ENCODE data around the gene SLC25A12. TPM values are rescaled to one million over a fixed set of nuclear protein-coding genes. Genes with fewer than 3 reads are reported as not detected.

Gene SLC25A12
- total and polyA plus RNA-seq, 2 of the 13 experiments (the other 11 are each of a cell fraction or from before 2014, with no cell fraction given): 8.1 to 15.9 TPM

DNA sequence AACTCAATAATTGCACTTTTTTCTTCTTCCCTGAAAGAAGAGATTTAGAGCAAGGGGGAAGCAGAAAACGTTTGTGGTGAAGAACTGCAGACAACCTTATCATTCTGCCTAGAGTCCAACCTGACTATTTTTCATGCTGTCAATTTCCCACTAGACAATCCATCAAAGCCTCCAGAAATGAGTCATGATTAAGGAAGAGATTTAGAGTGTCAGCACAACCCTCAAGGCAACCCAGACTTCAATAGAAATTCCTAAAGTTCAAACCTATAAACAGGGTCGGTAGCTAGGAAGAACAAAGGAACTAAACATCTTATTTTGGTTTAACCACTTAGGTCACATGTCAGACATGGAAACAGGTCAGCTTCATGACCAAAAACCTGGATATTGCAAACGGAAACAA lies 86.9 kb downstream of the SLC25A12 start:
- peak overlapping the region; percentile 53 for H3K4me2 ChIP-seq (ENCODE audit: low read depth, low read length)
- POLR2A ChIA-PET: interaction anchor here (1.3 to 1.6 kb wide), 2 partner anchors 20 to 36 kb away, joined by 5 read pairs; no protein-coding TSS in a partner anchor
- DNase-seq (ENCODE audit: low spot score) (peak; percentile 52), FAIRE-seq (no peak), ATAC-seq (no peak)
- WGBS (ENCODE audit: low lambda C conversion rate): 10% methylated on average over 3 of the region's 3 CpGs
- H3K27ac ChIP-seq (ENCODE audit: extremely low read length, insufficient read depth, low read length): peak overlapping the region; percentile 72
- H3K4me1 ChIP-seq (ENCODE audit: insufficient read depth, low read length): peaks cover 26% of the 10 kb centered on the region
- H3K9ac ChIP-seq (ENCODE audit: insufficient read depth, low read depth, low read length): peak overlapping the region; percentile 45
- no peaks in the 10 kb centered on the region for H3K27me3 ChIP-seq (ENCODE audit: control insufficient read depth in 1 of 2, insufficient read depth in 2 of 2, low read length in 2 of 2)
- H3K79me2 ChIP-seq (ENCODE audit: insufficient read depth, low read length): no peaks in the 10 kb centered on the region
- intact Hi-C loops (cut with micrococcal nuclease; ENCODE audit: unreplicated experiment) (loop anchor here (5.0 kb wide), 2 partner anchors 80 to 100 kb away; no protein-coding TSS in a partner anchor), in situ Hi-C loops (cut with HindIII; ENCODE audit: extremely low pct_ligation_motif_present, low pct_unique_long_range_greater_than_20kb) (no loop called here)
- no peaks in the 10 kb centered on the region for H4K20me1 ChIP-seq (ENCODE audit: insufficient read depth, low read length)
- no peaks in the 10 kb centered on the region for H3K9me3 ChIP-seq (ENCODE audit: low read length)
- no peak overlapping the region for H2AFZ ChIP-seq (ENCODE audit: low read length)
- H3K4me3 ChIP-seq (replicated peaks in 1 of 3; ENCODE audit: insufficient read depth in 1 of 3, low read depth in 2 of 3, low read length in 3 of 3): no peak overlapping the region
- CTCF ChIA-PET (ENCODE audit: low intra/inter-chr PET ratio, low total read pairs): no interaction called here
- H3K36me3 ChIP-seq (replicated peaks in 1 of 2; ENCODE audit: control insufficient read depth in 1 of 2, insufficient read depth in 2 of 2, low read length in 2 of 2): no peaks in the 10 kb centered on the region
- BruUV-seq (replicated peaks): no TSS peak
- TF ChIP-seq SOX5 (CRISPR knock-in tag; IDR thresholded peaks at IDR 0.05; ENCODE audit: borderline replicate concordance) (peak; percentile 17; the same call in 1 of the 2 replicates), ZNF781 (CRISPR knock-in tag; IDR thresholded peaks at IDR 0.05; ENCODE audit: borderline replicate concordance, not compliant biosample characterization) (no peak), GATAD2A (CRISPR knock-in tag; IDR thresholded peaks at IDR 0.05) (no peak), ISX (CRISPR knock-in tag; conservative IDR thresholded peaks at IDR 0.05) (no peak), ZNF782 (CRISPR knock-in tag; IDR thresholded peaks at IDR 0.05; ENCODE audit: borderline replicate concordance) (no peak), SMYD3 (CRISPR knock-in tag; IDR thresholded peaks at IDR 0.05) (peak; percentile 31; the same call in 1 of the 2 replicates), KAT8 (CRISPR knock-in tag; IDR thresholded peaks at IDR 0.05) (no peak), ARNT2 (CRISPR knock-in tag; IDR thresholded peaks at IDR 0.05; ENCODE audit: low read depth) (no peak), TEAD2 (CRISPR knock-in tag; IDR thresholded peaks at IDR 0.05) (no peak), ZFP36L2 (CRISPR knock-in tag; IDR thresholded peaks at IDR 0.05) (no peak), FOXP1 (IDR thresholded peaks at IDR 0.05) (no peak), FOXP1 (CRISPR knock-in tag; IDR thresholded peaks at IDR 0.05) (peak; percentile 51; the same call in 1 of the 2 replicates), ZNF143 (CRISPR knock-in tag; IDR thresholded peaks at IDR 0.05) (no peak)
- TF ChIP-seq, protein P1, sequence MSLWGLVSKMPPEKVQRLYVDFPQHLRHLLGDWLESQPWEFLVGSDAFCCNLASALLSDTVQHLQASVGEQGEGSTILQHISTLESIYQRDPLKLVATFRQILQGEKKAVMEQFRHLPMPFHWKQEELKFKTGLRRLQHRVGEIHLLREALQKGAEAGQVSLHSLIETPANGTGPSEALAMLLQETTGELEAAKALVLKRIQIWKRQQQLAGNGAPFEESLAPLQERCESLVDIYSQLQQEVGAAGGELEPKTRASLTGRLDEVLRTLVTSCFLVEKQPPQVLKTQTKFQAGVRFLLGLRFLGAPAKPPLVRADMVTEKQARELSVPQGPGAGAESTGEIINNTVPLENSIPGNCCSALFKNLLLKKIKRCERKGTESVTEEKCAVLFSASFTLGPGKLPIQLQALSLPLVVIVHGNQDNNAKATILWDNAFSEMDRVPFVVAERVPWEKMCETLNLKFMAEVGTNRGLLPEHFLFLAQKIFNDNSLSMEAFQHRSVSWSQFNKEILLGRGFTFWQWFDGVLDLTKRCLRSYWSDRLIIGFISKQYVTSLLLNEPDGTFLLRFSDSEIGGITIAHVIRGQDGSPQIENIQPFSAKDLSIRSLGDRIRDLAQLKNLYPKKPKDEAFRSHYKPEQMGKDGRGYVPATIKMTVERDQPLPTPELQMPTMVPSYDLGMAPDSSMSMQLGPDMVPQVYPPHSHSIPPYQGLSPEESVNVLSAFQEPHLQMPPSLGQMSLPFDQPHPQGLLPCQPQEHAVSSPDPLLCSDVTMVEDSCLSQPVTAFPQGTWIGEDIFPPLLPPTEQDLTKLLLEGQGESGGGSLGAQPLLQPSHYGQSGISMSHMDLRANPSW (CRISPR knock-in tag; IDR thresholded peaks at IDR 0.05; ENCODE audit: borderline replicate concordance): no peak
- TF ChIP-seq, protein P2, sequence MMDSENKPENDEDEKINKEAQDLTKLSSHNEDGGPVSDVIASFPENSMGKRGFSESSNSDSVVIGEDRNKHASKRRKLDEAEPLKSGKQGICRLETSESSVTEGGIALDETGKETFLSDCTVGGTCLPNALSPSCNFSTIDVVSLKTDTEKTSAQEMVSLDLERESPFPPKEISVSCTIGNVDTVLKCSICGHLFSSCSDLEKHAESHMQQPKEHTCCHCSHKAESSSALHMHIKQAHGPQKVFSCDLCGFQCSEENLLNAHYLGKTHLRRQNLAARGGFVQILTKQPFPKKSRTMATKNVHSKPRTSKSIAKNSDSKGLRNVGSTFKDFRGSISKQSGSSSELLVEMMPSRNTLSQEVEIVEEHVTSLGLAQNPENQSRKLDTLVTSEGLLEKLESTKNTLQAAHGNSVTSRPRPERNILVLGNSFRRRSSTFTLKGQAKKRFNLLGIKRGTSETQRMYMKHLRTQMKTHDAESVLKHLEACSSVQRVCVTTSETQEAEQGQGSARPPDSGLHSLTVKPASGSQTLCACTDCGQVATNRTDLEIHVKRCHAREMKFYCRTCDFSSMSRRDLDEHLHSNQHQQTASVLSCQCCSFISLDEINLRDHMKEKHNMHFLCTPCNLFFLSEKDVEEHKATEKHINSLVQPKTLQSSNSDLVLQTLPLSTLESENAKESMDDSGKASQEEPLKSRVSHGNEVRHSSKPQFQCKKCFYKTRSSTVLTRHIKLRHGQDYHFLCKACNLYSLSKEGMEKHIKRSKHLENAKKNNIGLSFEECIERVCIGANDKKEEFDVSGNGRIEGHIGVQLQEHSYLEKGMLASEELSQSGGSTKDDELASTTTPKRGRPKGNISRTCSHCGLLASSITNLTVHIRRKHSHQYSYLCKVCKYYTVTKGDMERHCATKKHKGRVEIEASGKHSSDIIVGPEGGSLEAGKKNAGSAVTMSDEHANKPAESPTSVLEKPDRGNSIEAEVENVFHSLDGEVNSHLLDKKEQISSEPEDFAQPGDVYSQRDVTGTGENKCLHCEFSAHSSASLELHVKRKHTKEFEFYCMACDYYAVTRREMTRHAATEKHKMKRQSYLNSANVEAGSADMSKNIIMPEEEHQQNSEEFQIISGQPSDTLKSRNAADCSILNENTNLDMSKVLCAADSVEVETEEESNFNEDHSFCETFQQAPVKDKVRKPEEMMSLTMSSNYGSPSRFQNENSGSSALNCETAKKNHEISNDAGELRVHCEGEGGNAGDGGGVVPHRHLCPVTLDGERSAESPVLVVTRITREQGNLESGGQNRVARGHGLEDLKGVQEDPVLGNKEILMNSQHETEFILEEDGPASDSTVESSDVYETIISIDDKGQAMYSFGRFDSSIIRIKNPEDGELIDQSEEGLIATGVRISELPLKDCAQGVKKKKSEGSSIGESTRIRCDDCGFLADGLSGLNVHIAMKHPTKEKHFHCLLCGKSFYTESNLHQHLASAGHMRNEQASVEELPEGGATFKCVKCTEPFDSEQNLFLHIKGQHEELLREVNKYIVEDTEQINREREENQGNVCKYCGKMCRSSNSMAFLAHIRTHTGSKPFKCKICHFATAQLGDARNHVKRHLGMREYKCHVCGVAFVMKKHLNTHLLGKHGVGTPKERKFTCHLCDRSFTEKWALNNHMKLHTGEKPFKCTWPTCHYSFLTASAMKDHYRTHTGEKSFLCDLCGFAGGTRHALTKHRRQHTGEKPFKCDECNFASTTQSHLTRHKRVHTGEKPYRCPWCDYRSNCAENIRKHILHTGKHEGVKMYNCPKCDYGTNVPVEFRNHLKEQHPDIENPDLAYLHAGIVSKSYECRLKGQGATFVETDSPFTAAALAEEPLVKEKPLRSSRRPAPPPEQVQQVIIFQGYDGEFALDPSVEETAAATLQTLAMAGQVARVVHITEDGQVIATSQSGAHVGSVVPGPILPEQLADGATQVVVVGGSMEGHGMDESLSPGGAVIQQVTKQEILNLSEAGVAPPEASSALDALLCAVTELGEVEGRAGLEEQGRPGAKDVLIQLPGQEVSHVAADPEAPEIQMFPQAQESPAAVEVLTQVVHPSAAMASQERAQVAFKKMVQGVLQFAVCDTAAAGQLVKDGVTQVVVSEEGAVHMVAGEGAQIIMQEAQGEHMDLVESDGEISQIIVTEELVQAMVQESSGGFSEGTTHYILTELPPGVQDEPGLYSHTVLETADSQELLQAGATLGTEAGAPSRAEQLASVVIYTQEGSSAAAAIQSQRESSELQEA (CRISPR knock-in tag; IDR thresholded peaks at IDR 0.05; ENCODE audit: not compliant biosample characterization): no peak
